MCF 10A (cell line): Measurements from ENCODE around the gene EOGT. TPM values are rescaled to one million over a fixed set of nuclear protein-coding genes. Genes with fewer than 3 reads are reported as not detected.

ENCODE experiments used
- BruUV-seq: library from RNA; stranded (reverse); fragments of 400-500 nt; replicated peaks from 2 replicates; lab custom pipeline; 2021; lab: Mats Ljungman, UMichigan
- CTCF ChIA-PET: fragments of 300-600 bp; sonication (Branson Sonifier 250); formaldehyde crosslinking; extraction: SDS; loops from one replicate; lab custom pipeline; 2021; ENCODE audit warnings: antibody characterized with exemption, inconsistent platforms; lab: Yijun Ruan, JAX
- POLR2A ChIA-PET: fragments of 300-600, 350-650 bp; sonication (Branson Sonifier 250); formaldehyde crosslinking; extraction: SDS; loops from one replicate; lab custom pipeline; 2020; ENCODE audit warnings: antibody characterized with exemption, inconsistent platforms; lab: Yijun Ruan, JAX
- DNase-seq: peaks from one replicate; pipeline ENCODE4 v3.0.0-alpha.2; 2018; ENCODE audit not compliant: unreplicated experiment
- H3K27ac Mint-ChIP-seq: one replicate; pipeline ENCODE4 v1.8.0; 2022; ENCODE audit warnings: mild to moderate bottlenecking, low read depth, mixed read lengths; ENCODE audit not compliant: unreplicated experiment
- H3K27me3 Mint-ChIP-seq: one replicate; pipeline ENCODE4 v1.8.0; 2022; ENCODE audit warnings: mixed read lengths; ENCODE audit not compliant: insufficient read depth, unreplicated experiment
- H3K36me3 Mint-ChIP-seq: one replicate; pipeline ENCODE4 v1.8.0; 2022; ENCODE audit warnings: mild to moderate bottlenecking, moderate library complexity, mixed read lengths; ENCODE audit not compliant: insufficient read depth, unreplicated experiment
- H3K4me1 Mint-ChIP-seq: one replicate; pipeline ENCODE4 v1.8.0; 2022; ENCODE audit warnings: mixed read lengths; ENCODE audit not compliant: insufficient read depth, unreplicated experiment
- H3K4me3 Mint-ChIP-seq: one replicate; pipeline ENCODE4 v1.8.0; 2022; ENCODE audit warnings: mild to moderate bottlenecking, moderate library complexity, mixed read lengths; ENCODE audit not compliant: unreplicated experiment
- H3K9me3 Mint-ChIP-seq: one replicate; pipeline ENCODE4 v1.8.0; 2022; ENCODE audit warnings: mixed read lengths; ENCODE audit not compliant: unreplicated experiment
- intact Hi-C: fragments of 100-400 bp; cut with micrococcal nuclease; formaldehyde crosslinking; loops from 2 replicates; pipeline ENCODE4 v1.14.1; 2022
- total RNA-seq: library from RNA; stranded (reverse); gene quantifications from 2 replicates; pipeline ENCODE4 v1.2.3, GENCODE V29; 2022
- TF ChIP-seq, protein P1 (sequence below): fragments of 200-600 bp; IDR thresholded peaks from one replicate; pipeline ENCODE4 v1.8.0; 2022; ENCODE audit warnings: antibody characterized with exemption, mild to moderate bottlenecking; ENCODE audit not compliant: unreplicated experiment

EOGT gene
- total RNA-seq, 1 experiment from 2014 or later: 40.9 TPM

DNA sequence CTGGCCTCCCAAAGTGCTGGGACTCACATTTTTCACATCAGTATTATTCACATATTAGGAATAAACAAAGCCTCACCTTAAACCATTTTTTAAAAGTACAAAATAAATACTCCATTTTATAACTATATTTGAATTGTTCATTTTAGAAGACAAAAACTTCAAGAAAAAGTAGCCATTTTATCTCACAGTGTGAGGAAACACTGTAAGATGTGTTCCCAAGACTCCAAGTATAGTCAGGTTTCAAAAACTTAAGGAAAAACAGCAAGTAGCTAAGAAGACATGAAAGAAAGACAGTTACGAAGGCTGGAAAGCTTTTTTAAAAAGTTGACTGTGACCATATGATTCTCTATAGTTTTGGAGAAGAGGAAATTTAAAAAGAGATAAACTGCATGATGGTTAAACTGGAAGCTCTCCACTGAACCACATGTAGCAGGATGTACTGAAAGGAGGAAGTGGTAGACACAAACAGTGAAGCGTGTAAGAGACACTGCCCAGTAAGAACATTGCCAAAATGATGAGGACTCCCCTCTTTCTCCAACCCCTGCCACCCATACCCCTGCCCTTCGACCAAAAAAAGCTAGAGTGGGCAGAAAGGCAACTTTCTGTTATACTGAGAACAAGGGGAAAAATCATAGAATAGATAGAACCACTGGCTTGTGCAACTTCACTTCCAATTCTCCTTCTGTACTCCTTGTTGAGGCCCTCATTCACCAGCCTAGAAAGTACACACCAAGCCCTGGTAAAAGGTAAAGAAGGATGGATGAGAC lies 44.9 kb upstream of the EOGT start:
- ChIA-PET POLR2A (interaction anchor here (1.6 to 1.9 kb wide), 3 partner anchors 20 to 28 kb away, joined by 3 to 7 read pairs (median 5); partner anchors contain the start of gene ARL6IP5), CTCF (no interaction called here)
- H3K36me3 Mint-ChIP-seq: peaks cover 62% of the 10 kb centered on the region
- intact Hi-C loops: no loop called here
- H3K9me3 Mint-ChIP-seq: no peaks in the 10 kb centered on the region
- no peak overlapping the region for H3K27ac Mint-ChIP-seq
- no peaks in the 10 kb centered on the region for H3K4me1 Mint-ChIP-seq
- H3K4me3 Mint-ChIP-seq: no peak overlapping the region
- DNase-seq: no peak
- no peaks in the 10 kb centered on the region for H3K27me3 Mint-ChIP-seq
- TF ChIP-seq, protein P1, sequence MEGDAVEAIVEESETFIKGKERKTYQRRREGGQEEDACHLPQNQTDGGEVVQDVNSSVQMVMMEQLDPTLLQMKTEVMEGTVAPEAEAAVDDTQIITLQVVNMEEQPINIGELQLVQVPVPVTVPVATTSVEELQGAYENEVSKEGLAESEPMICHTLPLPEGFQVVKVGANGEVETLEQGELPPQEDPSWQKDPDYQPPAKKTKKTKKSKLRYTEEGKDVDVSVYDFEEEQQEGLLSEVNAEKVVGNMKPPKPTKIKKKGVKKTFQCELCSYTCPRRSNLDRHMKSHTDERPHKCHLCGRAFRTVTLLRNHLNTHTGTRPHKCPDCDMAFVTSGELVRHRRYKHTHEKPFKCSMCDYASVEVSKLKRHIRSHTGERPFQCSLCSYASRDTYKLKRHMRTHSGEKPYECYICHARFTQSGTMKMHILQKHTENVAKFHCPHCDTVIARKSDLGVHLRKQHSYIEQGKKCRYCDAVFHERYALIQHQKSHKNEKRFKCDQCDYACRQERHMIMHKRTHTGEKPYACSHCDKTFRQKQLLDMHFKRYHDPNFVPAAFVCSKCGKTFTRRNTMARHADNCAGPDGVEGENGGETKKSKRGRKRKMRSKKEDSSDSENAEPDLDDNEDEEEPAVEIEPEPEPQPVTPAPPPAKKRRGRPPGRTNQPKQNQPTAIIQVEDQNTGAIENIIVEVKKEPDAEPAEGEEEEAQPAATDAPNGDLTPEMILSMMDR: no peak
- BruUV-seq: no TSS peak

DNA sequence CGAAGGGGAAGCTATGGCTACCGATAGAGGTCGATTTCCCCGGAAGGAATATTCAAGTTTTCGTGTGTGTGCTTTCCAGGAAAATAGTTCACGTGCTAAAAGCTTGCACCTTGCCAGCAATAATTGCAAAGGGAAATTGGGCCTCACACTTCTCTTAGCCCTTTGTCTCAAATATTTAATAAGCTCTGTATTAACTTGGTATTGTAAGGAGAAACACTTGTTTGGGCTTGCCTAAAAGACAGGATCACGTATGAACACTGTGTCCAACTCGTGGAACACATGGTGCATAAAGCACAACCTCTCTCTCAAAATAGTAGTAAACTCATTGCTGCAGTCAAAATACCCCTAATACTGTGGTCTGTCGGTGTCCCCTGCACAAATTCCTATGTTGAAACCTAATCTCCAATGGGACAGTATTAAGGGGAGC lies 39.0 kb upstream of the EOGT start:
- H3K36me3 Mint-ChIP-seq: peaks cover 32% of the 10 kb centered on the region
- H3K27ac Mint-ChIP-seq: peak overlapping the region; percentile 95
- CTCF ChIA-PET: interaction anchor here (0.8 to 1.5 kb wide), 5 partner anchors 23 to 53 kb away, joined by 3 to 4 read pairs (median 3); partner anchors contain the start of gene ARL6IP5
- BruUV-seq: TSS peak; percentile 98
- TF ChIP-seq, protein P1: no peak
- no peaks in the 10 kb centered on the region for H3K27me3 Mint-ChIP-seq
- intact Hi-C loops: loop anchor here (1.0 kb wide), 1 partner anchor 32 kb away; the partner anchor contains the start of gene ARL6IP5
- peak overlapping the region; percentile 86 for H3K4me3 Mint-ChIP-seq
- DNase-seq: no peak
- H3K4me1 Mint-ChIP-seq: peaks cover 16% of the 10 kb centered on the region
- POLR2A ChIA-PET: interaction anchor here (0.6 to 8.0 kb wide), 18 partner anchors 8 to 814 kb away, joined by 3 to 371 read pairs (median 5); partner anchors contain the start of genes ARL6IP5, EOGT and UBA3
- H3K9me3 Mint-ChIP-seq: no peaks in the 10 kb centered on the region

DNA sequence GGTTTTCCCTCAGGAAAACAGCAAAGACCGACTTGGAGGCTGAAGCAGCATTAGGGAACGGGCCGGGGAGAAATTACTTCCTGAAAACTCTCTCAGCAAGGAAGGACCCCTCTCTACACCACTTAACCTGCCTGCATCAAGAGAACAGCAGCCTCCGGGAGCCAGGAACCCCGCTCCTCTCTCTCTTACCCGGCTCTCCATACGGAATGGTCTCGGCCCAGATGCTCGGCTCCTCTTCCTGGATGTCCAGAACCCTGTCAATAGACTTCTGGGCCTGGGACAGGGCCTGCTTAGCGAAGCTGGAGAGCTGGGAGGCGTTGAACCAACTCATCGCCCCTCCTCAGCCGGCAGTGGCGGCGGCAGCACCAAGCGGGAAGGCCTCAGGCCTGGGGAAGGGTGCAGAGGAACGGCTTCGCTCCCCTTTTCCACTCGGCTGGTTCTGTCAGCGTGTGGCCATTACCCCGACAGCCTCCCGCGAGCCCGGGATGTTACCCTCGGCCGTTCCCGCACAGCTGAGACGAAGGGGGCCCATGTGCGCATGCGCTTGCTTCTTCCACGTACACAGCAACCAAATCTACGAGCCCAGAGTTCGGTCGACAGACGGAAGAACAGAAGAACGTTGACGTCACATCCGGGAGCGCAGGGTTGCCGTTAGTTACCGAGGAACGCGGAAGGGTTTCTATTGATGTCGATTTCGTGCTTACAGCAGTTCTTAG lies 38.4 kb upstream of the EOGT start, which contains the start of gene TMF1:
TMF1 (minus strand) TSS at position 578 of the 716 bp plus-strand sequence; CDS start at position 331, 247 bp downstream.
- DNase-seq: peak; percentile 98
- POLR2A ChIA-PET: interaction anchor here (0.7 to 8.0 kb wide), 18 partner anchors 8 to 814 kb away, joined by 3 to 371 read pairs (median 6); partner anchors contain the start of genes ARL6IP5, EOGT and UBA3
- peak within 1 kb of the TSS; percentile 86 for H3K4me3 Mint-ChIP-seq
- H3K27me3 Mint-ChIP-seq: no peaks in the 10 kb centered on the region
- BruUV-seq: TSS peak; percentile 40
- intact Hi-C loops: loop anchor here (1.0 kb wide), 1 partner anchor 32 kb away; the partner anchor contains the start of gene ARL6IP5
- peaks cover 38% of the 10 kb centered on the region for H3K36me3 Mint-ChIP-seq
- no peaks in the 10 kb centered on the region for H3K9me3 Mint-ChIP-seq
- CTCF ChIA-PET: interaction anchor here (1.0 to 1.5 kb wide), 4 partner anchors 27 to 53 kb away, joined by 3 to 4 read pairs (median 3); partner anchors contain the start of gene ARL6IP5
- H3K27ac Mint-ChIP-seq: peak within 1 kb of the TSS; percentile 95
- H3K4me1 Mint-ChIP-seq: peaks cover 20% of the 10 kb centered on the region
- TF ChIP-seq, protein P1: no peak
